ENCODE measurements around the gene METTL1.

Gene METTL1

GRCh38 chr12:57766464-57767304, 5.2 kb downstream of the METTL1 start, which contains the start of gene CYP27B1:
TSS of gene CYP27B1 (minus strand) at chr12:57767078. CDS start at chr12:57767041, 37 bp downstream.
- CTCF ChIA-PET = interaction anchor here (2.4 to 2.7 kb wide), 2 partner anchors 7 to 10 kb away, joined by 8 to 17 read pairs; no protein-coding TSS in a partner anchor
- TF ChIP-seq LEF1 (IDR thresholded peaks at IDR 0.05; ENCODE audit: borderline replicate concordance) (no peak), ARNT (IDR thresholded peaks at IDR 0.05) (no peak)
- POLR2A ChIA-PET = interaction anchor here (0.6 to 2.7 kb wide), 6 partner anchors 8 to 593 kb away, joined by 4 to 8 read pairs (median 6); partner anchors contain the start of genes CDK4 and TSPAN31
- DNase-seq (ENCODE audit: extremely low spot score) = no peak

DNA sequence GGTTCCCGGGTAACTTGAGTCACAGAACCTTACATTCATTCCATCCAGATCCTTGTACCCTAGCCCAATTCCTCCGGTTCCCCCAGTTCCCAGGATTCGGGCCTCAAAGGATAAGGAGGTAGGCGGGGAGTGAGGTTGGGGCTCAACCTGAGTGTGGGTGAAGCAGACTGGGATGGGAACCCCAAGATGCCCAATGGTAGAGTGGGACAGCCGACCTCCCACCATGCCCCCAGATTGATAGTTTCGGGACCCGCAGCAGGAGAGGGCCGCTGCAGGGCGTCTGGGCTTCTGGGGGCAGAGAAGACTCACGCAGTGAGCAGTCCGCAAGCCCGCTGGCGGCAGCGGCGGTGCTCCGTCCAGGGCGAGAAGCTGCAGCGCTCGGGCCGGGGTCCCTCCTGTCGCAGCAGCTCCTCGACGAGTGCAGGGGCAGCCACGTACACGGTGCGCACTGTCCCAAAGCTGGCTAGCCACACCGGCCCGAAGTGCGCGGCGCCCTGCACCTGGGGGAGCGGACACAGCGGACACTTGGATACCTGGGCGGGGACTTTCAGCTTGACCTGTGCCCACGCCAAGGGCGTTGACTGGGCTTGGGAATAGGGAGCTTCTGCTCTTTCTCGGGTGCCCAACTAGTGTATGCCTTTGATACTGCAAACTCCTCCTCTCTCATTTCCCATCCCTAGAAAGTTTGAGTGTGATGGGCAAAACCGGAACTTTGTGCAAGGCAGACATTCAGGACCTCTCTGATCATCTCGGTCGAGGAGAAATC, 6.0 kb downstream of the METTL1 start:
- no peak for TF ChIP-seq LEF1 (IDR thresholded peaks at IDR 0.05; ENCODE audit: borderline replicate concordance)
- TF ChIP-seq ZNF384 (IDR thresholded peaks at IDR 0.05) = no peak
- no peak for TF ChIP-seq SUZ12 (IDR thresholded peaks at IDR 0.05)
- TF ChIP-seq FOXA1 (IDR thresholded peaks at IDR 0.05) = no peak
- no peak for TF ChIP-seq ELF4 (IDR thresholded peaks at IDR 0.05)
- no peak for TF ChIP-seq CTBP1 (IDR thresholded peaks at IDR 0.05; ENCODE audit: borderline replicate concordance)
- TF ChIP-seq PKNOX1 (IDR thresholded peaks at IDR 0.05) = no peak
- no peak for TF ChIP-seq TARDBP (IDR thresholded peaks at IDR 0.05)
- TF ChIP-seq ARNT (IDR thresholded peaks at IDR 0.05) = no peak
- no peak for TF ChIP-seq SP1 (IDR thresholded peaks at IDR 0.05)
- TF ChIP-seq NFRKB (IDR thresholded peaks at IDR 0.05) = no peak
- no peak for TF ChIP-seq FOXM1 (IDR thresholded peaks at IDR 0.05; ENCODE audit: borderline replicate concordance)
- no peak for TF ChIP-seq HDGF (IDR thresholded peaks at IDR 0.05; ENCODE audit: borderline replicate concordance)
- TF ChIP-seq L3MBTL2 (conservative IDR thresholded peaks at IDR 0.05) = no peak
- TF ChIP-seq BHLHE40 (IDR thresholded peaks at IDR 0.05; ENCODE audit: borderline replicate concordance) = no peak
- TF ChIP-seq FOXK2 (IDR thresholded peaks at IDR 0.05) = no peak
- no peak for DNase-seq (ENCODE audit: extremely low spot score)
- ChIA-PET POLR2A (interaction anchor here (0.6 to 2.7 kb wide), 5 partner anchors 9 to 593 kb away, joined by 4 to 8 read pairs (median 4); partner anchors contain the start of genes CDK4 and TSPAN31), CTCF (interaction anchor here (2.7 kb wide), 1 partner anchor 9 kb away, joined by 17 read pairs; no protein-coding TSS in a partner anchor)

DNA sequence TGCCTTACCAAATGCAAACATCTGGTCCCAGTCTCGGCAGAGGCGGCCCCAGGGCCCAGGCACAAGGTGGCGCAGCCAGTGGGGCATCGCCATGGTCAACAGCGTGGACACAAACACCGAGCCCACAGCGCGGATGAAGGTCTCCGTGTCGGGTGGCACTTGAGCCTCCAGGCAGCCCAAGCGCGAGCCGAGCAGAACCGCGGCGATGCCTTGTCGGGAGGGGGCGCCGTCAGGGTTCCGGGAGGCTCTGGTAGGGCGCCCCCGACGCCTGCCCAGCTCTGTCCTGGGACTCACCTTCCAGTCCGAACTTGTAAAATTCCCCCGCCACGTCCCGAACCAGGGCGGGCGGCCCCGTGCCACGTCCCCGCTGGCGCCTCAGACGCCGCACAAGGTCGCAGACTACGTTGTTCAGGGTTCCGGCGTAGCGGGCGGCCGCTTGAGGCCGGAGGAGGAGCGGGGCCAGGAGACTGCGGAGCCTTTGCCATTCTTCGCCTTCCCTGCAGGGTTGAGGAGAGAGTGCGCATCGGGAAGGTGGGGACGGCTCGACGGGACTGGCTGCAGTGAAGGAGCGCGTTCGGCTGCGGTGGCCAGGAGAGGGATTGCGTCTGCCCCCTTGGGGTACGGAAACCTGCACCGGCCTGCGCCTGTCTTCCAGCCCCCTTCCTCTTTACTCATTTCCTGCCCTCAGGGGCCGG, 6.8 kb downstream of the METTL1 start:
- ChIA-PET POLR2A (interaction anchor here (1.1 to 2.7 kb wide), 4 partner anchors 9 to 20 kb away, joined by 4 to 8 read pairs (median 6); partner anchors contain the start of genes CDK4 and TSPAN31), CTCF (no interaction called here)
- TF ChIP-seq FOXA1 (IDR thresholded peaks at IDR 0.05) (no peak), TARDBP (IDR thresholded peaks at IDR 0.05) (no peak), HDGF (IDR thresholded peaks at IDR 0.05; ENCODE audit: borderline replicate concordance) (no peak), LEF1 (IDR thresholded peaks at IDR 0.05; ENCODE audit: borderline replicate concordance) (no peak), NFRKB (IDR thresholded peaks at IDR 0.05) (no peak), CTBP1 (IDR thresholded peaks at IDR 0.05; ENCODE audit: borderline replicate concordance) (no peak), ELF4 (IDR thresholded peaks at IDR 0.05) (no peak), FOXK2 (IDR thresholded peaks at IDR 0.05) (no peak), PKNOX1 (IDR thresholded peaks at IDR 0.05) (no peak), SP1 (IDR thresholded peaks at IDR 0.05) (no peak), SUZ12 (IDR thresholded peaks at IDR 0.05) (no peak), L3MBTL2 (conservative IDR thresholded peaks at IDR 0.05) (no peak), ARNT (IDR thresholded peaks at IDR 0.05) (no peak), BHLHE40 (IDR thresholded peaks at IDR 0.05; ENCODE audit: borderline replicate concordance) (no peak), FOXM1 (IDR thresholded peaks at IDR 0.05; ENCODE audit: borderline replicate concordance) (no peak), ZNF384 (IDR thresholded peaks at IDR 0.05) (no peak)
- no peak for DNase-seq (ENCODE audit: extremely low spot score)

GRCh38 chr12:57764662-57765002, 7.3 kb downstream of the METTL1 start:
- TF ChIP-seq HDGF (IDR thresholded peaks at IDR 0.05; ENCODE audit: borderline replicate concordance) = no peak
- TF ChIP-seq BHLHE40 (IDR thresholded peaks at IDR 0.05; ENCODE audit: borderline replicate concordance) = no peak
- no peak for TF ChIP-seq TARDBP (IDR thresholded peaks at IDR 0.05)
- TF ChIP-seq PKNOX1 (IDR thresholded peaks at IDR 0.05) = no peak
- TF ChIP-seq FOXK2 (IDR thresholded peaks at IDR 0.05) = no peak
- no peak for TF ChIP-seq LEF1 (IDR thresholded peaks at IDR 0.05; ENCODE audit: borderline replicate concordance)
- TF ChIP-seq ARNT (IDR thresholded peaks at IDR 0.05) = no peak
- TF ChIP-seq SP1 (IDR thresholded peaks at IDR 0.05) = no peak
- TF ChIP-seq L3MBTL2 (conservative IDR thresholded peaks at IDR 0.05) = no peak
- no peak for TF ChIP-seq ELF4 (IDR thresholded peaks at IDR 0.05)
- TF ChIP-seq FOXM1 (IDR thresholded peaks at IDR 0.05; ENCODE audit: borderline replicate concordance) = no peak
- TF ChIP-seq FOXA1 (IDR thresholded peaks at IDR 0.05) = no peak
- no peak for TF ChIP-seq SUZ12 (IDR thresholded peaks at IDR 0.05)
- TF ChIP-seq ZNF384 (IDR thresholded peaks at IDR 0.05) = no peak

More at GRCh38 chr12:57764662-57765002, 7.3 kb downstream of the METTL1 start:
- DNase-seq (ENCODE audit: extremely low spot score) = no peak
- ChIA-PET POLR2A (no interaction called here), CTCF (no interaction called here)
